ENCODE data around the gene RAPGEF4.

The RAPGEF4 gene

DNA sequence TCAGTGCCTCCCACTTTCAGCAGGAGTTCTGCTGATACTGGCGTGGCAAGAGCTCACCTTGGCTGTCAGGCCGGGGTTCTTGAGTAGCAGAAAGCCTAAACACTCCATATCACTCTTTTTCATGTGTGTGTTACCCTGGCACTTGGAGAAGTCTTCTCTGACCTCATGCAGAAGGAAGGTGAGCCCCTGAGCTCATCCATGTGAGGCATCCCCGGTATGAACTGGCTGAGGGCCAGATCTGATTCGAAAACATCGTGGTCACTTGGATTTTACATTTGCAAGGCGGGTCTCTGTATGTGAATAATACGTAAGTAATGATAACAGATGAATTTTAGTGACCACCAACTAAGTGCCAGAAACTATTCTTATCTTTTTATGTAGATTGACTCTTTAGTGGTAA is 93.6 kb downstream of the RAPGEF4 start:
- no peak for DNase-seq

- DNase-seq, result no peak
Observed at GRCh38 chr2:172830482-172830881, 94.8 kb downstream of the RAPGEF4 start.

GRCh38 chr2:172833898-172834297 is 98.3 kb downstream of the RAPGEF4 start:
- no peak for DNase-seq

DNA sequence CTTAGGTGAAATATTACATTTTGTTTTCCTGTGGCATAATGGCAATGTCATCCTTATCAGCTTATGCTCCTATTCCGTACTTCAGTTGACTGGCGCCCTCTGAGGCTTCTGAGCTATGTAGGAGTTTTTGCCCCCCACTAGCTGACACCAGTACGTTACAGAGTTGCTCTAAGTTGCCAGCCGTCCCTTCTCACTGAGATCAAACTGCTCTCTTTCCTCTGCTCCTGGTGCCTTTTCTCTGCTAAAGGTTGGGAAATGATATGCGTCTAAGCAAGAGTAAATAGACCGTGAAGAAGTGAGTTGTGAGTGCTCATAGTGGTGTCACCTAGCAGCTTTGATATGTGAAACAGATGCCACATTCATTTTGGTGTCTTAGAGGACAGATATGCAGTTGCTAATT is 99.2 kb downstream of the RAPGEF4 start:
- DNase-seq, result no peak

DNA sequence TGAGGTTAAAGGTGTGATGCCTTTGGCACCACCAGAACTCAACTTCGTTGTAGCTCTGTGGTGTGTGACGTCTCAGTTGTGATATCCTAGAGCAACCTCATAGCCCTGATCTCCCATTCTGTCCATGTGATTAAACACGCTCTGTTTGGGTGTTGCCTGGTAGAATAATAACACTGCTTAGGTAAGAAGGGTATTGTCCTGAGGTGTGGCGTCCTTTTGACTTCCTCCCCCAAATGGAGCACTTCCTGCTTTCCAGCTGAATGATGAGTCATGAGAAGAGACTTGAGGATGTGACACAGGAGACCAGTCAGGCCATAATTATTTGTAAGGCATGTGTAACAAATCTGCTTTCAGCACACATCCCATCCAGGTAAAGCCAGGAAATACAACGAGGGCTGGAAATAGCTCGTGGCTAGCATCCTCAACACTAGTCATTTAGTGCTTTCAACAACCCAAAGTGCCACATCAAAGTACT is 100.7 kb downstream of the RAPGEF4 start:
- DNase-seq, result peak in 1 of 2 donors; percentile 1

DNA sequence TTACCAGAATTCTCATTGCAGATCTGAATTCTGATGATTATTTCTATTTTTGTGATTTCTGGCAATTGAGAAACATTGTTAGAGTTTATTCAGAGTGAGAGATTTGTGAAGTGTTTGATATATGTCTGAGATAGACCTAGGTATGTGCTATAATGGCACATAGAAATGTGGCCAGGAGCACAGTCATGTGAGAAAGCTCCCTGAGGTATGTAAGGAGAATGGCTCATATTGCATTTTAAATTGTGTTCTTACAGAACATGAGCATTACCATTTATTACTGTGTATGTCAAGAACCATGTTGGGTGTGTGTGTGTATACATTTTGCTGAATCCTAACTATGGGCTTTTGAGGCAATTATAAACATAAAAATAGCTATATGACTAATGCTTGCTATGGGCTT is 101.2 kb downstream of the RAPGEF4 start:
- no peak for DNase-seq

- no peak for DNase-seq
Observed at GRCh38 chr2:172839446-172839845, 103.8 kb downstream of the RAPGEF4 start.

DNA sequence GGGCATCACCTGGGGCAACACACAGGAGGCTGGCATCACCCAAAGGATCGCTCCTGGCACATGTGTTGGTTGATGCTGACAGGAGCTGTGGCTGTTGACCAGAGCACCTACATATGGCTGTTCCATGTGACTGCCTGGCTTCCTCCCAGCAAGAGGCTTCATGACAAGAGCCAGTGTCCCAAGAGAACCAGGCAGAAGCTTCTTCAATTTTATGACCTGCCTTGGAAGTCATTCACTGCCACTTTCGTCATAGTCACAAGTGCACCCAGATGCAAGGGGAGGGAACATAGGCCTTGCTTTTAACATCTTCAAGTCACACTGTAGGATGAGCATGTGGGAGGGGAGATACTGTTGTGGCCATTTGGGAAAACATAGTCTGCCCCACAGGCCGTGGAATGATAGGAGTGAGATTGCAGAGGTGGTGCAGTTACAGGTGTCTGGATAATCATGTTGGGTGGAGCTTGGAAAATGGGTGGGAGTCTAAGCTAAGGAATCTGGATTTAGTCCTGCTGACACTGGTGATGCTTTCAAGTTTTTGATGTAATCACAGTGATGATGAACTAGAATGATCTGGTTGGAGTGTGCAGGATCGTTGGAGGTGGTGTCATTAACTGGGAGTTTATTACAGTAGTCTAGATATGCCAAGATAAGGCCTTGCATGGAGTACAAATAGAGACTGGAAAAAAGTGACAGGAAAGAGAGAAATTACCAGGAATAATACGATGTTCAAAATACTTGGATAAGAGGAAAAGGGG is 107.0 kb downstream of the RAPGEF4 start:
- no peak for DNase-seq

GRCh38 chr2:172843266-172843582 is 107.6 kb downstream of the RAPGEF4 start:
- DNase-seq, result no peak

- DNase-seq, result no peak
Observed at GRCh38 chr2:172843902-172844715, 108.5 kb downstream of the RAPGEF4 start.

- no peak for DNase-seq
Observed at GRCh38 chr2:172845028-172845630, 109.5 kb downstream of the RAPGEF4 start.

DNA sequence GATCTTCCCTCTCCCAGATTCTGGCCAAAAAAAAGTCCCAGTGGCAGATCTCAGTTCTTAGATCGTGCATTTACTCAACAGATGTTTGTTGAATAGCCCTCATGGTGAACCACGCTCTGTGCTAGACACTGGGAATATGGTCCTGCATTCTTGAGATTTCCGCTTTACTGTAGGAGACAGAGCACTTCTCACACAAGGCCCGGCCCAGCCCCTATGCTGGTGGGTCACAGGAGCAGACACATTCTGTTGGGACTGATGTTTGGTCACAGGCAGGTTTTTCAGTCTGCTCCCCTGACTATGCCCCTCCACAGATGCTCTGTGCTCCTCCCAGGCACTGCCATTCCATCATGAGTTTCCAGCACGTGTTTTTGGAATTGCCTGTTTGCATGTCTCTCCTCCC is 110.9 kb downstream of the RAPGEF4 start:
- no peak for DNase-seq

- DNase-seq, result no peak
Observed at GRCh38 chr2:172847188-172847587, 111.5 kb downstream of the RAPGEF4 start.

- no peak for DNase-seq
Observed at GRCh38 chr2:172848519-172848918, 112.9 kb downstream of the RAPGEF4 start.

GRCh38 chr2:172849519-172850217 is 114.0 kb downstream of the RAPGEF4 start:
- no peak for DNase-seq

DNA sequence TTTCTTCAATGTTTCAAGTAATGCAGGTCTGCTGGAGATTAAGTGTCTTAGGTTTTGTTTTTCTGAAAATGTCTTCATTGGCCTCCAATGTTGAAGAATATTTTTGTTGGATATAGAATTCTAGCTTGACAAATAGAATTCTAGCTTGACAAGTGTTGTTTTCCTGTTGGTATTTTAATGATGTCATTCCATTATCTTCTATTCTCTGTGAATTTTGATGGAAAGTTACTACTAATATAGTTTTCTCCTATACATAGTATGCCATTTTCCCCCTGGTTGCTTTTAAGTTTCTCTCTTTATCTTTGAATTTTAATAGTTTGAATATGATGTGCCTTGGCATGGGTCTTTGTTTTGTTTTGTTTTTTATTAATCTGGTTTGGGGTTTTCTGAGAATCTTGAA is 119.9 kb downstream of the RAPGEF4 start:
- DNase-seq, result no peak

- no peak for DNase-seq
Observed at GRCh38 chr2:172856606-172857005, 121.0 kb downstream of the RAPGEF4 start.

DNA sequence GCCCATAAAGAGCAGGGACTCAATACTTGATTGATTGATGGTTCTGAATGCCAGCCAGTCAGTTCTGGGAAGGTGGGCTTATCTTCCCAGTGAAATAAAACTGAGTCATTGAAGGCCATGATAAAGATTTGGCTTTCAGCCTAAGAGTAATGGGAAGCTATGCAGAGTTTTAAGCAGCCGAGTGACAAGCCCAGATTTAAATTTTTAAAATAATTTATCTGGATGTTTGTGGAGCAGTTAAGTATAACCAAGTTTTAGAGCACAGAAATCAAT is 122.8 kb downstream of the RAPGEF4 start:
- DNase-seq, result no peak

DNA sequence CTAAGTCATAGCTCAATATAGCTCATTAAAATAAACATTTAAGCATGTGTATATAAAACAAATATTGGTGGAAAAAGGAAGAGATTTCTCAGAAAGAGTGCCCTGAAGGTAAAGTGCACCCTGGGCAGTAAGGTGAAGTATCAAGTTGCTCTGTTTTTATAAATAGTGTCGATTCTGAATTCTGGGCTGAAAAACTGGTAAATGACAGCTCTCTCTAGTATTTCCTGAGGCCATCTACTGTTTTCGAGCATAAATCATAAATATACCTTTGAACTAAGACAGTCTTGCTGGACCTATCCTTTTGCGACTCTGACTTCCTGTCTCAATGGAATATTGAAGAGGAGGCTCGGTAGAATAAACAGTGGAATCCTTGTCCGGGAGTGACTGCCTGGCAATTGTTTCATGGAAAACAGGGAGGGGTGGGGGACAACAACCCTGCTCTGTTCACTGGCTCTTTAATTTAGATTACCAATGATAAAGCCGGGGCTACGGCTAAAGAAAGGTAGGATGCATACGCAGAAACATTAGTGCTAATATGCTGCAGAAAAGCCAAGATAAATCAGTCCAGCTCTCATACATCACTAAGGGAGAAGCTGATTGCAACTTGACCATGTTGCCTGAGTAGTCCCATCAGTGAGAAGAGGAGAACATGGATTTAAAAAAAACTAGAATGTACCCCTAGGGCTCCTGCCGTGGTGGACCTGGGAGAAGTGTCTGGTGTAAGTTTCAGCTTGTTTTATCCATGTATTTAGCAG is 124.1 kb downstream of the RAPGEF4 start:
- no peak for DNase-seq

DNA sequence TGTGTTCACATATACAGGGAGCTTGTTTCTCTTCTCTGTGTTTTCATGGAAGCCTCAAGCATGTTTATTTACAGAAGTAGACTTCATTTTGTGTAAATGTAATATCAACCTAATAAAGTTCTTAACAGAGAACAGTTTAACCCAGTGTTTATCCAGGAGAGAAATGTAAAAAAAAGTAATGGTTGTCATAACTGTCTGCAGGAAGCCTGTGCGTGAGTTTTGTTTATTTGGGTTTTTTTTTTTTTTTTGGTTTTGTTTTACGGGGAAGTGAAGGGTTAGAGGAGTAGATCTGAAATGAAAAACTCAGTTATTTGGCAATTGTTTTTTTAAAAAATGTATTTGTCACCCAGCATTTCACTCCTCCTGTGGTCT is 124.7 kb downstream of the RAPGEF4 start:
- no peak for DNase-seq

DNA sequence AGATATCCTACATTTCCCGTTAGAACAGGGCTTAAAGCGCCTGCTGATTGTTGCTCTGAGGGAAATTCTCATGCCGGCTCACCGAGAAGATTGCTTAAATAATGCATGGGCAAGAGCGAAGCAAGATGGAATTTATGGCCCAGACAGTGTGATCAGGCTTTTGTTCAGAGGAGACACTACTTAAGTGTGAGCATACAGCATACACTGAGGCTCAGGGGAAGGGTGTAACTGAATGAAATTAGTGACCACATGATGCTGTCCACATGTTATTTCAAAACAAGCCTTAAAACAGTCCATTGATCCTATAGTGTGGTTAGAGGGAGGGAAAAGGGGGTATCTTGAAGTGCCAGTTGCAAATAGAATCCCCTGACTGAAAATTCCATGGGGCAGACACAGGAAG is 125.5 kb downstream of the RAPGEF4 start:
- no peak for DNase-seq

GRCh38 chr2:172861656-172862476 is 126.2 kb downstream of the RAPGEF4 start:
- DNase-seq, result no peak

Measured in CD4-positive, alpha-beta T cell treated with Interferon alpha-2 for 1 hour (primary cell).